HG03520 (cell line): ENCODE data around the gene CD40LG.

ENCODE experiments used
- ATAC-seq: cut with Tn5 transposase; IDR thresholded peaks from one replicate; pipeline ENCODE4 v1.9.1; 2021; ENCODE audit warnings: mild to moderate bottlenecking, moderate library complexity; ENCODE audit not compliant: unreplicated experiment

CD40LG gene

GRCh38 chrX:136647677-136648360 lies at the start of gene CD40LG:
Gene CD40LG (plus strand): TSS chrX:136648158. CDS start chrX:136648249, 91 bp downstream.
- no peak for ATAC-seq

GRCh38 chrX:136598631-136599030 lies 49.3 kb upstream of the CD40LG start:
- ATAC-seq = no peak

- ATAC-seq = no peak
Observed at GRCh38 chrX:136600059-136600458, 47.9 kb upstream of the CD40LG start.

- no peak for ATAC-seq
Observed at GRCh38 chrX:136607236-136607635, 40.7 kb upstream of the CD40LG start.

- ATAC-seq = no peak
Observed at GRCh38 chrX:136608295-136608933, 39.5 kb upstream of the CD40LG start.

- ATAC-seq = peak; percentile 96
Observed at GRCh38 chrX:136616987-136617685, 30.8 kb upstream of the CD40LG start.

GRCh38 chrX:136619899-136620505 lies 28.0 kb upstream of the CD40LG start:
- no peak for ATAC-seq

GRCh38 chrX:136620780-136621179 lies 27.2 kb upstream of the CD40LG start:
- no peak for ATAC-seq

- no peak for ATAC-seq
Observed at GRCh38 chrX:136622568-136622967, 25.4 kb upstream of the CD40LG start.

GRCh38 chrX:136623396-136623795 lies 24.6 kb upstream of the CD40LG start:
- ATAC-seq = no peak

GRCh38 chrX:136625246-136625645 lies 22.7 kb upstream of the CD40LG start:
- no peak for ATAC-seq

- ATAC-seq = peak; percentile 67
Observed at GRCh38 chrX:136626237-136626636, 21.7 kb upstream of the CD40LG start.

- ATAC-seq = no peak
Observed at GRCh38 chrX:136626891-136627290, 21.1 kb upstream of the CD40LG start.

GRCh38 chrX:136627409-136627808 lies 20.5 kb upstream of the CD40LG start:
- no peak for ATAC-seq

- no peak for ATAC-seq
Observed at GRCh38 chrX:136629084-136629750, 18.7 kb upstream of the CD40LG start.

- no peak for ATAC-seq
Observed at GRCh38 chrX:136630881-136631280, 17.1 kb upstream of the CD40LG start.

- peak; percentile 50 for ATAC-seq
Observed at GRCh38 chrX:136635235-136635634, 12.7 kb upstream of the CD40LG start.

GRCh38 chrX:136636121-136636520 lies 11.8 kb upstream of the CD40LG start:
- no peak for ATAC-seq

- ATAC-seq = no peak
Observed at GRCh38 chrX:136639506-136640176, 8.3 kb upstream of the CD40LG start.

- no peak for ATAC-seq
Observed at GRCh38 chrX:136643243-136643642, 4.7 kb upstream of the CD40LG start.
